CD4-positive, alpha-beta memory T cell (primary cell): ENCODE data around the gene TMEM167A. TPM values are rescaled to one million over a fixed set of nuclear protein-coding genes. Genes with fewer than 3 reads are reported as not detected.

Experiments
- CTCF ChIA-PET: fragments of 350-600 bp; sonication (Branson Sonifier 250); formaldehyde crosslinking; loops from one replicate; lab custom pipeline; 2021; ENCODE audit warnings: inconsistent platforms; ENCODE audit not compliant: partially characterized antibody; lab: Charles Lee
- POLR2A ChIA-PET: fragments of 350-600 bp; sonication (Branson Sonifier 250); formaldehyde crosslinking; loops from one replicate; lab custom pipeline; 2021; ENCODE audit not compliant: partially characterized antibody; lab: Charles Lee
- DNase-seq, 5 donors: peaks; one replicate each; pipeline versions ENCODE4 v3.0.0 to v3.0.0-alpha.2; 2020 to 2022; ENCODE audit warnings: mixed read lengths in 1 of 5
- H3K27ac ChIP-seq: one replicate; pipeline ENCODE4 v1.7.0; 2013; ENCODE audit warnings: low read depth, low read length
- H3K27me3 ChIP-seq: 2 replicates; pipeline ENCODE4 v1.7.0; 2013; ENCODE audit warnings: mild to moderate bottlenecking, low read length, moderate library complexity; ENCODE audit not compliant: insufficient read depth
- H3K36me3 ChIP-seq: 2 replicates; pipeline ENCODE4 v1.7.0; 2013; ENCODE audit warnings: mild to moderate bottlenecking, low read length, moderate library complexity; ENCODE audit not compliant: insufficient read depth
- H3K4me1 ChIP-seq: 2 replicates; pipeline ENCODE4 v1.7.0; 2013; ENCODE audit warnings: mild to moderate bottlenecking, low read length, moderate library complexity; ENCODE audit not compliant: insufficient read depth
- H3K4me3 ChIP-seq, 2 donors: one replicate each; pipeline ENCODE4 v1.7.0; 2013; ENCODE audit warnings: low read length in 2 of 2, mild to moderate bottlenecking in 1 of 2
- H3K9me3 ChIP-seq, 2 donors: one replicate each; pipeline ENCODE4 v1.7.0; 2013; ENCODE audit warnings: low read length in 2 of 2, control low read depth in 1 of 2; ENCODE audit not compliant: control insufficient read depth in 1 of 2
- H3K27ac Mint-ChIP-seq, 7 donors: one replicate each; pipeline ENCODE4 v1.8.0; 2020 to 2021; ENCODE audit warnings: mixed read lengths in 7 of 7, mild to moderate bottlenecking in 6 of 7, inconsistent platforms in 3 of 7, moderate library complexity in 3 of 7
- H3K27me3 Mint-ChIP-seq, 2 donors: one replicate each; pipeline ENCODE4 v1.8.0; 2020 to 2021; ENCODE audit warnings: mixed read lengths in 2 of 2
- H3K36me3 Mint-ChIP-seq, 2 donors: one replicate each; pipeline ENCODE4 v1.8.0; 2020 to 2021; ENCODE audit warnings: mixed read lengths in 2 of 2, inconsistent platforms in 1 of 2, mild to moderate bottlenecking in 1 of 2
- H3K4me1 Mint-ChIP-seq, 4 donors: one replicate each; pipeline ENCODE4 v1.8.0; 2020 to 2021; ENCODE audit warnings: mixed read lengths in 4 of 4, mild to moderate bottlenecking in 1 of 4
- H3K4me3 Mint-ChIP-seq, 8 donors: one replicate each; pipeline ENCODE4 v1.8.0; 2020 to 2021; ENCODE audit warnings: mixed read lengths in 8 of 8, mild to moderate bottlenecking in 7 of 8, moderate library complexity in 6 of 8, inconsistent platforms in 3 of 8
- H3K9me3 Mint-ChIP-seq, 8 donors: one replicate each; pipeline ENCODE4 v1.8.0; 2020 to 2021; ENCODE audit warnings: mixed read lengths in 8 of 8, mild to moderate bottlenecking in 5 of 8, inconsistent platforms in 3 of 8, moderate library complexity in 1 of 8
- intact Hi-C: fragments of 100-400 bp; cut with micrococcal nuclease; formaldehyde crosslinking; loops from one replicate; pipeline ENCODE4 v1.15.1; 2023
- polyA plus RNA-seq, 2 donors: library from polyadenylated mRNA; unstranded; fragments of 300-500 nt; fragmentation: Illumina TruSeq; gene quantifications; one replicate each; pipeline ENCODE4 v1.2.3, GENCODE V29; 2021
- total RNA-seq, 2 experiments: library from RNA; stranded (reverse); gene quantifications; one replicate each; pipeline ENCODE4 v1.2.3, GENCODE V29; 2021

Gene TMEM167A
- total and polyA plus RNA-seq, 4 experiments from 2014 or later, result 44.6 to 84.3 (median 57.6) TPM

DNA sequence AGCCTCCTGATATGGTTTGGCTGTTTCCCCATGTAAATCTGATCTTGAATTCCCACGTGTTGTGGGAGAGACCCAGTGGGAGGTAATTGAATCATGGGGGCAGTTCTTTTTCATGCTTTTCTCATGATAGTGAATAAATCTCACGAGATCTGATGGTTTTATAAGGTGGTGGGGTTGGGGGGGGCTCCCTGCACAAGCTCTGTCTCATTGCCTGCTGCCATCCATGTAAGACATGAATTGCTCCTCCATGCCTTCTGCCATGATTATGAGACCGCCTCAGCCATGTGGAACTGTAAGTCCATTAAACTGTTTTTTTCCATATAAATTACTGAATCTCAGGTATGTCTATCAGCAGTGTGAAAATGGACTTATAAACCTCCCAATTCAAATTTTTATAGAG is 13.0 kb upstream of the TMEM167A start:
- ChIA-PET CTCF (no interaction called here), POLR2A (interaction anchor here (1.3 kb wide), 1 partner anchor 14 kb away, joined by 3 read pairs; no protein-coding TSS in a partner anchor)
- H3K4me1 ChIP-seq, result peaks cover 22% of the 10 kb centered on the region
- no peaks in the 10 kb centered on the region for H3K36me3 ChIP-seq
- Mint-ChIP-seq H3K27me3 (no peaks in the 10 kb centered on the region), H3K4me3 (no peak overlapping the region), H3K4me1 (peaks cover 18 to 36% (median 27%) of the 10 kb centered on the region in 4 donors), H3K9me3 (peaks cover 0 to 25% (median 19%) of the 10 kb centered on the region in 8 donors), H3K27ac (no peak overlapping the region), H3K36me3 (peaks cover 4 to 6% of the 10 kb centered on the region in 2 donors)
- no peaks in the 10 kb centered on the region for H3K9me3 ChIP-seq
- intact Hi-C loops, result no loop called here
- no peak for DNase-seq
- H3K27me3 ChIP-seq, result no peaks in the 10 kb centered on the region
- H3K4me3 ChIP-seq, result no peak overlapping the region
- H3K27ac ChIP-seq, result no peak overlapping the region

DNA sequence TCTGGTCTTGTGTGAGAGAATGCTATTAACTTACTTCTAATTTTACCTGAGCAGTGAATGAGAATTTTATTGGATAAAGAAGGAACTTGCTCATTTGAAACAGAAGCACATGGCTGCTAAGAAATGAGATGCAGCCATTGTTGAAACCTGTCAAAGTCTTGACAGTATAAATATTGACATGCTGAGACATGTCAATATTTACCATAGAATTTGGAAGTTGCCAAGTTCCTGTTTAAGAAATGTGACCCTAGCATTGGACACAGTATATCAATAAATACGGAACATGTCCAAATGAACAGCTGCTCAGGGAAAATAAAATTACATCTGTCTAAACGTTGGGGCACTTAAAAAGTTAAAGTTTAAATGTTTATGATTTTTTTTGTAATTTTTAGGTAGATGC is 7.9 kb upstream of the TMEM167A start:
- Mint-ChIP-seq H3K36me3 (peaks cover 0 to 7% of the 10 kb centered on the region in 2 donors), H3K9me3 (peaks cover 0 to 3% (median 0%) of the 10 kb centered on the region in 8 donors), H3K27me3 (no peaks in the 10 kb centered on the region), H3K4me1 (peaks cover 0 to 3% (median 1%) of the 10 kb centered on the region in 4 donors), H3K4me3 (no peak overlapping the region), H3K27ac (no peak overlapping the region)
- ChIA-PET CTCF (no interaction called here), POLR2A (no interaction called here)
- intact Hi-C loops, result no loop called here
- H3K9me3 ChIP-seq, result no peaks in the 10 kb centered on the region
- no peaks in the 10 kb centered on the region for H3K27me3 ChIP-seq
- H3K4me1 ChIP-seq, result no peaks in the 10 kb centered on the region
- H3K4me3 ChIP-seq, result no peak overlapping the region
- H3K36me3 ChIP-seq, result no peaks in the 10 kb centered on the region
- H3K27ac ChIP-seq, result no peak overlapping the region
- DNase-seq, result no peak

DNA sequence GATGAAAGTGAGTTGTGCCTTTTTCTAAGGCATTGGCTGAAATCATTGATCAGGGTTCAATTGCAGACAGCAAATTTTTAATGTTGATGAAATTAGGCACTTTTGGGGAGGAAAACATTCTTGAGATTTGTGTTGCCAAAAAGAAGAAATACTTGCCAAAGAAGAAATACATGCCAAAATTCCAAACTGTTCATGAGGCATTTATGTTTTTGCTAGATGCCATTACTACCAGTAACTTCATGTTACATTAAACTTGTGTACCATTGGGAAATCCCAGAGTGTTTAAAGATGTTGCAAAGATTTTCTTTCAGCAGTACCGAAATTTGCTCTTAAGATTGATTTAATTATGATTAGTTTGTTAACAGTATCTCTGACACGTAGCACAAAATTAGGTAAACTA is 7.1 kb upstream of the TMEM167A start:
- Histone ChIP-seq H3K27ac (no peak overlapping the region), H3K27me3 (no peaks in the 10 kb centered on the region), H3K36me3 (no peaks in the 10 kb centered on the region), H3K9me3 (no peaks in the 10 kb centered on the region), H3K4me3 (no peak overlapping the region), H3K4me1 (no peaks in the 10 kb centered on the region)
- ChIA-PET CTCF (no interaction called here), POLR2A (no interaction called here)
- Mint-ChIP-seq H3K4me1 (peaks cover 0 to 3% (median 0%) of the 10 kb centered on the region in 4 donors), H3K27me3 (no peaks in the 10 kb centered on the region), H3K4me3 (no peak overlapping the region), H3K9me3 (peaks cover 0 to 3% (median 0%) of the 10 kb centered on the region in 8 donors), H3K27ac (no peak overlapping the region), H3K36me3 (peaks cover 0 to 7% of the 10 kb centered on the region in 2 donors)
- intact Hi-C loops, result no loop called here
- no peak for DNase-seq

DNA sequence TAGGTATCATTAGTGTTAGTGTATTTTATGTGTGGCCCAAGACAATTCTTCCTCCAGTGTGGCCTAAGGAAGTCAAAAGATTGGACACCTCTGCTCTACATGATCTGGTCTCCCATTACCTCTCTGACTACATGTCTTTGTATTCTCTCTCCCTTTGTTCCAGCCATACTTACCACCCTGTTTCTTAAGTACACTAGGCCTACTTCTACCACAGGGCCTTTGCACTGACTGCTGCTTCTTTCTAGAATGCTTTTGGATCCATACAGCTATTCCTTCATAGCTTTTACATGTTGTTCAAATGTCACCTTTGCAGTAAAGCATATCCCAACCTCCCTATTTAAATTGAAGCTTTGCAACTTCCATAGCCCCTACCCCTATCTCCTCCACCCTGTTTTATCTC is 5.6 kb upstream of the TMEM167A start:
- H3K4me3 Mint-ChIP-seq, result no peak overlapping the region
- POLR2A ChIA-PET, result no interaction called here
- H3K9me3 Mint-ChIP-seq, result peaks cover 0 to 3% (median 0%) of the 10 kb centered on the region in 8 donors
- H3K4me1 ChIP-seq, result peaks cover 7% of the 10 kb centered on the region
- H3K4me1 Mint-ChIP-seq, result peaks cover 8 to 11% (median 11%) of the 10 kb centered on the region in 4 donors
- H3K27me3 Mint-ChIP-seq, result no peaks in the 10 kb centered on the region
- CTCF ChIA-PET, result no interaction called here
- H3K27ac ChIP-seq, result no peak overlapping the region
- intact Hi-C loops, result no loop called here
- DNase-seq, result no peak
- no peak overlapping the region for H3K27ac Mint-ChIP-seq
- H3K36me3 Mint-ChIP-seq, result peaks cover under 1 to 7% of the 10 kb centered on the region in 2 donors
- H3K4me3 ChIP-seq, result no peak overlapping the region
- H3K9me3 ChIP-seq, result no peaks in the 10 kb centered on the region
- H3K27me3 ChIP-seq, result no peaks in the 10 kb centered on the region
- H3K36me3 ChIP-seq, result no peaks in the 10 kb centered on the region

DNA sequence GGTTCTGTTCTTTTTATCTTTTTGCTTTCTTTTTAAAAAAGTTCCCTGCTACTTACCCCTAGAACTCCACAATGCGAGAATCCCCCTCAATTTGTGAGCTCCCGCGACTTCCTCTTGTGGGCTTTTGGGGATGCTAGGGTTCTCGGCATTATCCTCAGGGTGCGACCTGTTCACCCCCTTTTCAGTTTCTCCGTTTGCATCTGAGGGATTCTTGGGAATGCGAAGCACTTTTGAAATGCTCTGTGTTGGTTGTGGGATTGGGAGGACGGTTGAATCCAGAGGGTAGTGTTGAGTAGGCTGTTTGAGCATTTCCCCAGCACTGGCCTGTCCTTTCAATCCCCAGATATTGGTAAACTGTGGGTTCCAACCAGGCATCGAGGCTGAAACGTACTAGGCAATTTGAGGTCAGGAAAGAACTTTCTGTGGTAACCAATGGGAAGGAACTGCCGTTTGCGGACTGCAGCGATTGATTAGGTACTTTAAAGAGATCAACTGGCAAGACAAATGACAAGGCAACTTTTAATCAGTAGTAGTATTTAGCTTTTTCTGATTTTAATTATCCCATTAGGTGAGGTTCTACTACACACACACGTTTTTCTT is 568 bp upstream of the TMEM167A start:
- ChIA-PET POLR2A (interaction anchor here (0.8 to 2.4 kb wide), 7 partner anchors 11 to 1327 kb away, joined by 3 to 9 read pairs (median 5); partner anchors contain the start of genes RPS23 and SSBP2), CTCF (no interaction called here)
- peaks cover 35 to 59% (median 47%) of the 10 kb centered on the region in 4 donors for H3K4me1 Mint-ChIP-seq

DNA sequence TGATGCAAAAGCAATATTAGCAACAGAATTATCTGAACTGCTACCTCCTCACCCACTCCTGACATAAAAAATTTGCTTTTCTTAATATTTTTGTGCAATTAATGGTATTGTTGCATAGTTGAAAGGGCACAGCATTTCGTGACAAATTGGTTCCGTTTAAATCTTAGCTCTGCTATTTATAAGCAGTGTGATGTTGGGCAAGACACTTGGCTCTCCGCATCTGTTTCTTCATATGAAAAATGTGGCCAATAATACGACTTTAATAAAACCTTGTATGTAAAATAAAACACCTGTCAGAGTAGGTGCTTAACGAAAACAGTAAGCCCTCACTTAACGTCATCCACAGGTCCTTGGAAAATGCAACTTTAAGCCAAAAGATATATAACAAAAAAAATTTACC is 4.2 kb downstream of the TMEM167A start:
- ChIA-PET POLR2A (no interaction called here), CTCF (no interaction called here)
- H3K4me1 ChIP-seq, result peaks cover 78% of the 10 kb centered on the region
- peak overlapping the region in 6 of 8 donors; percentile 49 to 66 (median 58) for H3K4me3 Mint-ChIP-seq
- H3K36me3 ChIP-seq, result no peaks in the 10 kb centered on the region
- H3K9me3 Mint-ChIP-seq, result no peaks in the 10 kb centered on the region
- H3K27me3 ChIP-seq, result no peaks in the 10 kb centered on the region
- intact Hi-C loops, result no loop called here
- no peaks in the 10 kb centered on the region for H3K27me3 Mint-ChIP-seq
- peaks cover 18 to 32% of the 10 kb centered on the region in 2 donors for H3K36me3 Mint-ChIP-seq
- H3K9me3 ChIP-seq, result no peaks in the 10 kb centered on the region
- H3K4me3 ChIP-seq, result no peak overlapping the region
- H3K27ac Mint-ChIP-seq, result no peak overlapping the region
- H3K27ac ChIP-seq, result no peak overlapping the region
- no peak for DNase-seq
- peaks cover 59 to 98% (median 77%) of the 10 kb centered on the region in 4 donors for H3K4me1 Mint-ChIP-seq

More for the DNA sequence above, 568 bp upstream of the TMEM167A start:
- DNase-seq, result peak in 1 of 5 donors; percentile 41
- Mint-ChIP-seq H3K9me3 (peaks cover 0 to 3% (median 0%) of the 10 kb centered on the region in 8 donors), H3K27ac (peak overlapping the region; percentile 91 to 99 (median 98)), H3K27me3 (no peaks in the 10 kb centered on the region), H3K4me3 (peak overlapping the region; percentile 95 to 99 (median 98)), H3K36me3 (peaks cover 14 to 21% of the 10 kb centered on the region in 2 donors)
- Histone ChIP-seq H3K4me1 (peaks cover 46% of the 10 kb centered on the region), H3K36me3 (no peaks in the 10 kb centered on the region), H3K27ac (peak overlapping the region; percentile 85), H3K9me3 (no peaks in the 10 kb centered on the region), H3K27me3 (no peaks in the 10 kb centered on the region), H3K4me3 (peak overlapping the region; percentile 82 to 94)
- intact Hi-C loops, result loop anchor here (1.0 to 5.0 kb wide), 7 partner anchors 15 to 1326 kb away; partner anchors contain the start of genes ATG10, RPS23 and SSBP2

DNA sequence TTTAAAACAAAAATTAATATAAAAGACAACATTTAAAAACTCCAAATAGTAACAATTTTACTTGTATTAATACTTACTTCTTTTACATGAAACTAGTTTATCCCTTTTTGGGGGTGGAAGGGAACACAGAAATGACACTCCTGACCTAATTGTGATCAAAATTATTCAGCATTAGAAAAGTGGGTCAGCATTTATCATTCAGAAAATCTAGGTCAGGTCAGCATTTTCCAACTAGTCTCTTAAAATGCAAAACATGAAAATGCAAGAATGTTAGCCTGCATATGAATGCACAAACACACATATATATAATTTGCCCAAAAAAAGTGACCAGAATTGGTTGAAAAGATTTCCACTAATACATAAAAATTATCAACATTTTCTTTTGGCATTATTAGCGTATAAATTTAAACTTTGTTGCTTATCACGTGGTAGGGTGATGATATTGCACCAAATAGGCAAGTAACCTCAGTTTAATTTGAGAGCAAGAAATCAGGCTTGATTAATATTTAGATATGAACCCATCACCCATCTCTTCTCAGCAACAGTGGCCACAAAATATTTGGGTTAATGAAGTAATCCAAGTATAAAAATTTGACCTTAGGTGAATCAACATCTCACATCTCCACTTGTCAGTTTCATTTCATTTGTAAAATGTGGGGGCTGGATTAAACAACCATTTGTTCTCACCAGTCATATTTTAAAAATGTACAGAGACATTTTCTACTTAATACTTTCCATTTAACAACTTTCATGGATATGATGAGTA is 5.7 kb downstream of the TMEM167A start:
- Histone ChIP-seq H3K4me3 (no peak overlapping the region), H3K27me3 (no peaks in the 10 kb centered on the region), H3K27ac (no peak overlapping the region), H3K9me3 (no peaks in the 10 kb centered on the region), H3K4me1 (peaks cover 71% of the 10 kb centered on the region), H3K36me3 (no peaks in the 10 kb centered on the region)
- peak overlapping the region in 3 of 7 donors; percentile 42 to 69 (median 46) for H3K27ac Mint-ChIP-seq
- intact Hi-C loops, result no loop called here
- H3K27me3 Mint-ChIP-seq, result no peaks in the 10 kb centered on the region
- ChIA-PET POLR2A (no interaction called here), CTCF (no interaction called here)
- H3K4me3 Mint-ChIP-seq, result peak overlapping the region in 6 of 8 donors; percentile 50 to 71 (median 60)
- no peaks in the 10 kb centered on the region for H3K9me3 Mint-ChIP-seq
- peaks cover 18 to 21% of the 10 kb centered on the region in 2 donors for H3K36me3 Mint-ChIP-seq
- DNase-seq, result peak in 1 of 5 donors; percentile 9
- H3K4me1 Mint-ChIP-seq, result peaks cover 61 to 95% (median 77%) of the 10 kb centered on the region in 4 donors
